H1 (cell line): Measurements from ENCODE around the gene GSK3B. TPM values are rescaled to one million over a fixed set of nuclear protein-coding genes. Genes with fewer than 3 reads are reported as not detected.

Experiments used
- CTCF ChIA-PET: fragments of 300-600 bp; sonication (Branson Sonifier 250); formaldehyde crosslinking; loops from one replicate; lab custom pipeline; 2021; ENCODE audit not compliant: partially characterized antibody; lab: Charles Lee
- POLR2A ChIA-PET: fragments of 300-600 bp; sonication (Branson Sonifier 250); formaldehyde crosslinking; loops from one replicate; lab custom pipeline; 2021; ENCODE audit warnings: inconsistent platforms; ENCODE audit not compliant: partially characterized antibody; lab: Charles Lee
- DNase-seq, 2 experiments: peaks; one replicate each; pipeline versions ENCODE4 v3.0.0 to v3.0.0-alpha.2; 2010 to 2022; ENCODE audit warnings: low spot score in 2 of 2, low read depth in 1 of 2, mixed read lengths in 1 of 2
- FAIRE-seq: peaks from 2 replicates; lab custom pipeline; 2011; peaks lifted over from hg19 to GRCh38; lab: Jason Lieb, UNC
- H2AFZ ChIP-seq: 2 replicates; pipeline ENCODE4 v1.8.1; 2012; ENCODE audit warnings: low read length, inconsistent platforms
- H2AK5ac ChIP-seq: 2 replicates; pipeline ENCODE4 v1.6.1; 2013; ENCODE audit warnings: low read depth, low read length
- H2BK120ac ChIP-seq: replicated peaks from 2 replicates; pipeline ENCODE3; 2013; ENCODE audit warnings: low read depth, low read length, inconsistent platforms
- H2BK12ac ChIP-seq: 2 replicates; pipeline ENCODE4 v1.6.1; 2013; ENCODE audit warnings: low read depth, low read length
- H2BK15ac ChIP-seq: 2 replicates; pipeline ENCODE4 v1.6.1; 2013; ENCODE audit warnings: low read length
- H2BK20ac ChIP-seq: 2 replicates; pipeline ENCODE4 v1.6.1; 2013; ENCODE audit warnings: low read length
- H2BK5ac ChIP-seq: 2 replicates; pipeline ENCODE4 v1.6.1; 2013; ENCODE audit warnings: low read depth, low read length
- H3K14ac ChIP-seq: 2 replicates; pipeline ENCODE4 v1.6.1; 2013; ENCODE audit warnings: inconsistent platforms; ENCODE audit not compliant: insufficient read length
- H3K18ac ChIP-seq: 2 replicates; pipeline ENCODE4 v1.6.1; 2013; ENCODE audit warnings: low read length; ENCODE audit errors: extremely low read depth
- H3K23ac ChIP-seq: 2 replicates; pipeline ENCODE4 v1.6.1; 2013; ENCODE audit warnings: inconsistent platforms; ENCODE audit not compliant: insufficient read length
- H3K23me2 ChIP-seq: 2 replicates; pipeline ENCODE4 v1.6.1; 2013; ENCODE audit warnings: low read depth, low read length
- H3K27ac ChIP-seq: 2 replicates; pipeline ENCODE4 v1.6.1; 2011; ENCODE audit warnings: low read depth, low read length, inconsistent platforms
- H3K27me3 ChIP-seq, 4 experiments: replicated peaks in 1 of 4; 1 replicate in 1 of 4; 2 replicates in 3 of 4; pipeline versions ENCODE4 v1.6.1 to v1.8.1; 2011 to 2013; ENCODE audit warnings: low read length in 3 of 4, mild to moderate bottlenecking in 3 of 4, inconsistent platforms in 2 of 4, mixed read lengths in 2 of 4, moderate library complexity in 1 of 4; ENCODE audit not compliant: control insufficient read depth in 3 of 4, insufficient read depth in 3 of 4; ENCODE audit errors: extremely low read depth in 1 of 4
- H3K36me3 ChIP-seq, 4 experiments: 2 replicates each; pipeline versions ENCODE4 v1.6.1 to v1.8.1; 2011 to 2013; ENCODE audit warnings: mild to moderate bottlenecking in 4 of 4, low read length in 3 of 4, moderate library complexity in 2 of 4, control low read depth in 1 of 4, inconsistent platforms in 1 of 4; ENCODE audit not compliant: insufficient read depth in 4 of 4, control insufficient read depth in 2 of 4
- H3K4ac ChIP-seq: replicated peaks from 2 replicates; pipeline ENCODE3; 2013; ENCODE audit warnings: low read length, low read depth, mixed read lengths, inconsistent platforms; ENCODE audit not compliant: insufficient read length
- H3K4me1 ChIP-seq, 4 experiments: replicated peaks in 1 of 4; 1 replicate in 1 of 4; 2 replicates in 3 of 4; pipeline versions ENCODE4 v1.6.1 to v1.8.1; 2011 to 2013; ENCODE audit warnings: low read length in 3 of 4, inconsistent platforms in 2 of 4, mixed read lengths in 1 of 4; ENCODE audit not compliant: insufficient read depth in 4 of 4, control insufficient read depth in 3 of 4
- H3K4me2 ChIP-seq, 2 experiments: 2 replicates each; pipeline versions ENCODE4 v1.6.1 to v1.8.1; 2011 to 2013; ENCODE audit warnings: low read depth in 2 of 2, low read length in 2 of 2, control low read depth in 1 of 2, inconsistent platforms in 1 of 2, mild to moderate bottlenecking in 1 of 2; ENCODE audit not compliant: insufficient read depth in 1 of 2
- H3K4me3 ChIP-seq, 4 experiments: fragments of 200-600, 300-600 bp in 1 of 4; sonication (generic), shearing (Covaris generic), sonication (Bioruptor Twin) in 1 of 4; 2 replicates each; pipeline versions ENCODE4 v1.5.1 to v1.8.1; 2011 to 2016; ENCODE audit warnings: low read length in 4 of 4, low read depth in 3 of 4, control low read depth in 2 of 4, inconsistent platforms in 2 of 4, mild to moderate bottlenecking in 2 of 4, mixed read lengths in 1 of 4, moderate library complexity in 1 of 4; ENCODE audit not compliant: insufficient read depth in 2 of 4; ENCODE audit errors: extremely low read depth in 1 of 4
- H3K56ac ChIP-seq: replicated peaks from 2 replicates; pipeline ENCODE3; 2013; ENCODE audit warnings: low read depth, mild to moderate bottlenecking, mixed read lengths, low read length, inconsistent platforms; ENCODE audit not compliant: insufficient read length
- H3K79me1 ChIP-seq: 2 replicates; pipeline ENCODE4 v1.6.1; 2013; ENCODE audit warnings: low read depth, low read length, control low read depth
- H3K79me2 ChIP-seq, 2 experiments: 2 replicates each; pipeline versions ENCODE4 v1.6.1 to v1.8.1; 2012 to 2013; ENCODE audit warnings: low read length in 2 of 2, mild to moderate bottlenecking in 2 of 2, inconsistent platforms in 1 of 2; ENCODE audit not compliant: insufficient read depth in 2 of 2, control insufficient read depth in 1 of 2
- H3K9ac ChIP-seq, 4 experiments: replicated peaks in 1 of 4; 1 replicate in 1 of 4; 2 replicates in 3 of 4; pipeline versions ENCODE4 v1.6.1 to v1.8.1; 2011 to 2013; ENCODE audit warnings: low read depth in 3 of 4, low read length in 3 of 4, control low read depth in 2 of 4, mild to moderate bottlenecking in 2 of 4, moderate library complexity in 2 of 4, inconsistent platforms in 1 of 4; ENCODE audit errors: extremely low read depth in 1 of 4
- H3K9me3 ChIP-seq, 2 experiments: 2 replicates each; pipeline versions ENCODE4 v1.6.1 to v1.8.1; 2012 to 2013; ENCODE audit warnings: mild to moderate bottlenecking in 2 of 2, moderate library complexity in 2 of 2, control low read depth in 1 of 2, inconsistent platforms in 1 of 2, low read depth in 1 of 2, low read length in 1 of 2, mixed read lengths in 1 of 2; ENCODE audit not compliant: insufficient read depth in 2 of 2
- H4K20me1 ChIP-seq, 2 experiments: replicated peaks in 1 of 2; 2 replicates each; pipeline versions ENCODE3 to v1.8.1; 2011 to 2013; ENCODE audit warnings: inconsistent platforms in 2 of 2, low read length in 2 of 2, mild to moderate bottlenecking in 1 of 2; ENCODE audit not compliant: insufficient read depth in 2 of 2, control insufficient read depth in 1 of 2
- H4K5ac ChIP-seq: 2 replicates; pipeline ENCODE4 v1.6.1; 2013; ENCODE audit warnings: low read length, low read depth, mixed read lengths, inconsistent platforms; ENCODE audit not compliant: insufficient read length
- H4K8ac ChIP-seq: 2 replicates; pipeline ENCODE4 v1.8.0; 2013; ENCODE audit warnings: mild to moderate bottlenecking, moderate library complexity, low read length, inconsistent platforms; ENCODE audit not compliant: insufficient read depth; ENCODE audit errors: extremely low read depth
- H4K91ac ChIP-seq: replicated peaks from 2 replicates; pipeline ENCODE3; 2013; ENCODE audit warnings: low read length, mixed read lengths, inconsistent platforms; ENCODE audit not compliant: insufficient read length
- CBX5 ChIP-seq: fragments of 300-800, 300-1000 bp; sonication (generic); IDR thresholded peaks from 2 replicates; pipeline ENCODE4 v1.7.1; 2016; ENCODE audit warnings: antibody characterized with exemption, low read length, low read depth
- CREB1 ChIP-seq: IDR thresholded peaks from 2 replicates; pipeline ENCODE4 v1.6.1; 2012; ENCODE audit warnings: inconsistent platforms
- GABPA ChIP-seq: IDR thresholded peaks from 2 replicates; pipeline ENCODE4 v1.6.1; 2011; ENCODE audit warnings: mild to moderate bottlenecking, low read length, moderate library complexity, borderline replicate concordance; ENCODE audit not compliant: insufficient read depth
- HDAC2 ChIP-seq, 2 experiments: fragments of 300-600 bp in 1 of 2; sonication (generic) in 1 of 2; IDR thresholded peaks; 2 replicates each; pipeline ENCODE4 v1.6.1; 2011 to 2012; ENCODE audit warnings: low read depth in 2 of 2, low read length in 2 of 2, mild to moderate bottlenecking in 2 of 2, moderate library complexity in 2 of 2, borderline replicate concordance in 1 of 2, inconsistent platforms in 1 of 2
- MAX ChIP-seq: IDR thresholded peaks from 2 replicates; pipeline ENCODE4 v1.6.1; 2012; ENCODE audit warnings: inconsistent platforms
- SIN3A ChIP-seq, 2 experiments: IDR thresholded peaks in 1 of 2; conservative IDR thresholded peaks in 1 of 2; 2 replicates each; pipeline ENCODE4 v1.6.1; 2011 to 2012; ENCODE audit warnings: low read length in 2 of 2, improper control_type of control experiment in 1 of 2, low read depth in 1 of 2, mild to moderate bottlenecking in 1 of 2
- TCF12 ChIP-seq: IDR thresholded peaks from 2 replicates; pipeline ENCODE4 v1.6.1; 2011; ENCODE audit warnings: low read depth, mild to moderate bottlenecking, low read length
- USF2 ChIP-seq: IDR thresholded peaks from 2 replicates; pipeline ENCODE4 v1.6.1; 2011; ENCODE audit warnings: low read length, improper control_type of control experiment
- ZNF274 ChIP-seq: IDR thresholded peaks from 2 replicates; pipeline ENCODE4 v1.7.0; 2012; ENCODE audit warnings: low read length, borderline replicate concordance; ENCODE audit errors: extremely low read depth
- WGBS, 2 experiments: shearing (Covaris generic) in 1 of 2; methylation state at CpG; one replicate each; pipeline versions ENCODE4 v1.1.6 to v1.1.7; 2013 to 2015; ENCODE audit warnings: low lambda C conversion rate in 2 of 2, mixed read lengths in 2 of 2, inconsistent platforms in 1 of 2, low coverage in 1 of 2, missing lambda C conversion rate in 1 of 2; ENCODE audit not compliant: insufficient replicate concordance in 2 of 2, insufficient coverage in 1 of 2, insufficient read length in 1 of 2; ENCODE audit errors: extremely low coverage in 1 of 2, missing lambda C conversion rate in 1 of 2; 5-methylcytosine and 5-hydroxymethylcytosine counted together
- polyA plus RNA-seq, 7 experiments: library from polyadenylated mRNA; depleted of rRNA in 3 of 7; stranded (reverse) in 5 of 7; unstranded in 2 of 7; fragments of >200 nt in 5 of 7; fragments of 200-250 nt in 2 of 7; gene quantifications; 1 replicate in 5 of 7; 2 replicates in 1 of 7; 4 replicates in 1 of 7; pipeline versions ENCODE4 v1.2.1 to v1.2.3, GENCODE V29; 2011 to 2013; ENCODE audit warnings: missing spikeins in 2 of 7, mixed read lengths in 2 of 7
- total RNA-seq: library from RNA; stranded (reverse); fragmentation: NEBNext Ultra II Directional; extraction: Animal tissue kit (Norgen Biotek cat#: 25700); gene quantifications from 2 replicates; pipeline ENCODE4 v1.2.1, GENCODE V29; 2021

The GSK3B gene
- total and polyA plus RNA-seq, 2 of the 8 experiments (the other 6 are each of a cell fraction or from before 2014, with no cell fraction given): 24.2 to 50.7 TPM

- no peak overlapping the region for H2AFZ ChIP-seq
- no peak overlapping the region for H2BK15ac ChIP-seq
- H3K4me1 ChIP-seq: peaks cover 0 to 4% (median 0%) of the 10 kb centered on the region in 4 experiments; a peak in 2 of 7 replicates
- CTCF ChIA-PET: interaction anchor here (1.3 kb wide), 1 partner anchor 45 kb away, joined by 3 read pairs; no protein-coding TSS in a partner anchor
- no peak overlapping the region for H3K14ac ChIP-seq
- H4K5ac ChIP-seq: no peak overlapping the region
- H3K56ac ChIP-seq: no peak overlapping the region
- POLR2A ChIA-PET: interaction anchor here (0.5 to 0.6 kb wide), 2 partner anchors 295 to 420 kb away, joined by 3 read pairs; no protein-coding TSS in a partner anchor
- no peak overlapping the region for H4K91ac ChIP-seq
- H3K4me3 ChIP-seq: no peak overlapping the region
- H3K18ac ChIP-seq: no peak overlapping the region
- FAIRE-seq (no peak), DNase-seq (no peak)
- H4K8ac ChIP-seq: no peak overlapping the region
- H3K23me2 ChIP-seq: no peaks in the 10 kb centered on the region
- no peak overlapping the region for H2BK12ac ChIP-seq
- no peak overlapping the region for H2BK5ac ChIP-seq
- H3K9ac ChIP-seq: no peak overlapping the region
- H2BK20ac ChIP-seq: no peak overlapping the region
- no peak overlapping the region for H3K27ac ChIP-seq
- no peaks in the 10 kb centered on the region for H3K27me3 ChIP-seq
- H3K4ac ChIP-seq: no peak overlapping the region
- H3K79me2 ChIP-seq: no peaks in the 10 kb centered on the region
- H3K23ac ChIP-seq: no peak overlapping the region
- H4K20me1 ChIP-seq: no peaks in the 10 kb centered on the region
- no peak overlapping the region for H2BK120ac ChIP-seq
- H3K79me1 ChIP-seq: no peaks in the 10 kb centered on the region
- H3K9me3 ChIP-seq: no peaks in the 10 kb centered on the region
- peaks cover 0 to 10% (median 2%) of the 10 kb centered on the region in 4 experiments; a peak in 3 of 8 replicates for H3K36me3 ChIP-seq
- no peak overlapping the region for H2AK5ac ChIP-seq
- WGBS, 2 experiments: 59% methylated on average over 2 of the region's 2 CpGs; no CpG with 5 or more reads in 1 of the 2 experiments
- no peak overlapping the region for H3K4me2 ChIP-seq
- TF ChIP-seq SIN3A (conservative IDR thresholded peaks at IDR 0.05 in 1 of 2, IDR thresholded peaks at IDR 0.05 in 1 of 2; ENCODE audit: low read depth in 1 of 2, low read length in 2 of 2) (no peak), CBX5 (no peak), TCF12 (no peak), MAX (no peak), ZNF274 (no peak), USF2 (no peak), GABPA (no peak), CREB1 (no peak), HDAC2 (IDR thresholded peaks at IDR 0.05; ENCODE audit: borderline replicate concordance in 1 of 2, low read depth in 2 of 2, low read length in 2 of 2) (no peak)
Observed at GRCh38 chr3:119912220-119912619, 182.0 kb downstream of the GSK3B start.
